Measurements from ENCODE around the gene SYNPO. TPM values are rescaled to one million over a fixed set of nuclear protein-coding genes. Genes with fewer than 3 reads are reported as not detected.

The SYNPO gene
- total and polyA plus RNA-seq, 4 donors, result 10.3 to 111 (median 42.4) TPM

DNA sequence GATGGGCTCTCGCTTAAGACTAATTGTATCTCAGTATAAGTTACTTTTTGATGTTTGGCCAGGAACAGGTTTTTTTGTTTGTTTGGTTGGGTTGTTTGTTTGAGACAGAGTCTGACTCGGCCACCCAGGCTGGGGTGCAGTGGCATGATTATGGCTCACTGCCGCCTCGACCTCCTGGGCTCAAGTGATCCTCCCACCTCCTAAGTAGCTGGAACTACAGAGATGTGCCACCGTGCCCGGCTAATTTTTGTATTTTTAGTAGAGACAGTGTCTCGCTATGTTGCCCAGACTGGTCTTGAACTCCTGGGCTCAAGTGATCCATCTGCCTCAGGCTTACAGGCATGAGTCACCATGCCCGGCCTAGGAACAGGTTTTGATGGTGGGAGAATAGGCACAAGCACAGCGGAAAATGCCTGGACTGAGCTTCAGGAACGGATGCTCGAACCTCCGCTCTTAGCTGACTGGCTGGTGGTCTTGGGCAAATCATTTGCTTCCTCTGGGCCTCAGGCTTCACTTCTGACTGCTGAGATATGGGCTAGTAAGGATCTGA is 11.4 kb upstream of the SYNPO start:
- Histone ChIP-seq H3K27me3 (ENCODE audit: control insufficient read depth in 3 of 3, insufficient read depth in 3 of 3, low read length in 2 of 3) (no peaks in the 10 kb centered on the region), H3K9ac (ENCODE audit: insufficient read depth in 1 of 2, low read length in 2 of 2) (no peak overlapping the region), H3K4me3 (no peak overlapping the region), H3K9me3 (ENCODE audit: control insufficient read depth in 4 of 4, insufficient read depth in 3 of 4, low read length in 3 of 4) (no peaks in the 10 kb centered on the region), H3K27ac (ENCODE audit: low read depth in 1 of 2, low read length in 1 of 2) (peak overlapping the region; percentile 12 to 79), H3K4me1 (ENCODE audit: control insufficient read depth in 5 of 5, insufficient read depth in 5 of 5, low read length in 5 of 5) (peaks cover 7 to 38% (median 12%) of the 10 kb centered on the region in 5 donors), H3K36me3 (ENCODE audit: control insufficient read depth in 4 of 4, insufficient read depth in 4 of 4, low read length in 4 of 4) (no peaks in the 10 kb centered on the region)
- no peak for ATAC-seq (ENCODE audit: insufficient read depth, low FRiP score)
- no peak for TF ChIP-seq CTCF (IDR thresholded peaks at IDR 0.05; ENCODE audit: control extremely low read depth, extremely low read depth)
- WGBS, 2 donors, result 89 to 90% methylated on average over 12 of the region's 12 CpGs
- no peak for DNase-seq

- no peaks in the 10 kb centered on the region for H3K9me3 ChIP-seq (ENCODE audit: control insufficient read depth in 4 of 4, insufficient read depth in 3 of 4, low read length in 3 of 4)
- peaks cover 7 to 38% (median 12%) of the 10 kb centered on the region in 5 donors for H3K4me1 ChIP-seq (ENCODE audit: control insufficient read depth in 5 of 5, insufficient read depth in 5 of 5, low read length in 5 of 5)
- peak overlapping the region; percentile 13 to 79 for H3K27ac ChIP-seq (ENCODE audit: low read depth in 1 of 2, low read length in 1 of 2)
- H3K27me3 ChIP-seq (ENCODE audit: control insufficient read depth in 3 of 3, insufficient read depth in 3 of 3, low read length in 2 of 3), result no peaks in the 10 kb centered on the region
- no peak overlapping the region for H3K9ac ChIP-seq (ENCODE audit: insufficient read depth in 1 of 2, low read length in 2 of 2)
- ATAC-seq (ENCODE audit: insufficient read depth, low FRiP score) (no peak), DNase-seq (no peak)
- H3K36me3 ChIP-seq (ENCODE audit: control insufficient read depth in 4 of 4, insufficient read depth in 4 of 4, low read length in 4 of 4), result peaks cover 0 to 2% (median 0%) of the 10 kb centered on the region in 4 donors
- TF ChIP-seq CTCF (IDR thresholded peaks at IDR 0.05; ENCODE audit: control extremely low read depth, extremely low read depth), result no peak
- 81 to 94% methylated on average over 6 of the region's 6 CpGs for WGBS, 2 donors
- H3K4me3 ChIP-seq, result no peak overlapping the region
These were observed 10.4 kb upstream of the SYNPO start for GRCh38 chr5:150630016-150630415.

DNA sequence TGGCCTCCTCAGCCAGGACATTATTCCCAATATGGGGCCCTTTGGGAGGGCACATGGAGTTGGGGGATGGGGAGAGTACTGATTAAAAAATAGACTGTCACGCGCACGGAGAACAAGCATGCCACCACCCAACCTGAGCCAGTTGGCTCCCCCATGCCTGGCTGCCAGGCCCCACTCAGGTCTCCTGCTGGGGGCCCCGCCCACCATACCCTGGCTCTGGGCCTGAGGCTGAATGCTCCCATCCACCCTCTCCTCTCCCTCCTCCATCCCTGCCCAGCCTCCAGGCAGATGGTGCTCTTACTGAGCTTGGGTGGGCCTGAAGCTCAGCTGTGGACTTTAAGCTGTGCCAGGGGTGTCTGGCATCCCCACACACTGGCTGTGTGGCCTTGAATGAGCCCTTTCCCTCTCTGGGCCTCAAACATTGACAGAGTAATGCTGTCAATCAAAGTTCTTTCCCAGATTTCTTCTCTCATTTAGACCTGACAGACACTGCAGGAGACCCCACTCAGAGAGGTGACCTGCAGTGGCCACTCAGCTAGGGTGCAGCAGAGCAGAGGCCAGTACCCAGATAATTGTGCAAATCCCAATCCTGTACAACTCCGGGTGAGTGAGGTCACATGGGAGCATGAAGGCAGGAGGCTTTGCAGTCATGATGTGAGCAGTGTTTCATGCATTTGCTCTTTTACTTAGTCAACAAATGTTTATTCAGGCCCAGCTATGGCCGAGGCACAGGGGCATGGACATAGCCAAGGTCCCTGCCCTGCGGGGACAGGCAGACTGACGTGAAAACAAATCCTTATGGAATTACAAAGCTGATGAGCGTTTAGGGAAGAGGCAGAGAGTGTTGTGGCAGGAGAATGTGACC is 9.8 kb upstream of the SYNPO start:
- peaks cover 7 to 36% (median 10%) of the 10 kb centered on the region in 5 donors for H3K4me1 ChIP-seq (ENCODE audit: control insufficient read depth in 5 of 5, insufficient read depth in 5 of 5, low read length in 5 of 5)
- ATAC-seq (ENCODE audit: insufficient read depth, low FRiP score) (no peak), DNase-seq (no peak)
- H3K27ac ChIP-seq (ENCODE audit: low read depth in 1 of 2, low read length in 1 of 2), result peak overlapping the region; percentile 13 to 79
- peaks cover 0 to 2% (median 0%) of the 10 kb centered on the region in 4 donors for H3K36me3 ChIP-seq (ENCODE audit: control insufficient read depth in 4 of 4, insufficient read depth in 4 of 4, low read length in 4 of 4)
- peak overlapping the region in 1 of 2 donors; percentile 20 for H3K9ac ChIP-seq (ENCODE audit: insufficient read depth in 1 of 2, low read length in 2 of 2)
- H3K9me3 ChIP-seq (ENCODE audit: control insufficient read depth in 4 of 4, insufficient read depth in 3 of 4, low read length in 3 of 4), result no peaks in the 10 kb centered on the region
- no peak overlapping the region for H3K4me3 ChIP-seq
- no peak for TF ChIP-seq CTCF (IDR thresholded peaks at IDR 0.05; ENCODE audit: control extremely low read depth, extremely low read depth)
- 84 to 95% methylated on average over 8 to 9 of the region's 9 CpGs for WGBS, 2 donors
- no peaks in the 10 kb centered on the region for H3K27me3 ChIP-seq (ENCODE audit: control insufficient read depth in 3 of 3, insufficient read depth in 3 of 3, low read length in 2 of 3)

Measured in lung (tissue), 12 donors.